Ishikawa (cell line): Measurements from ENCODE around the gene KCNG2.

Experiments
- CEBPB ChIP-seq: IDR thresholded peaks from 2 replicates; pipeline ENCODE4 v1.6.1; 2012
- CREB1 ChIP-seq: IDR thresholded peaks from 2 replicates; pipeline ENCODE4 v1.6.1; 2012; ENCODE audit warnings: low read depth
- EGR1 ChIP-seq: IDR thresholded peaks from 2 replicates; pipeline ENCODE4 v1.6.1; 2012
- EP300 ChIP-seq: IDR thresholded peaks from 2 replicates; pipeline ENCODE4 v1.6.1; 2012; ENCODE audit warnings: borderline replicate concordance
- FOXM1 ChIP-seq: IDR thresholded peaks from 2 replicates; pipeline ENCODE4 v1.6.1; 2012; ENCODE audit warnings: low read depth, borderline replicate concordance
- MAX ChIP-seq: IDR thresholded peaks from 2 replicates; pipeline ENCODE4 v1.6.1; 2012
- NFIC ChIP-seq: IDR thresholded peaks from 2 replicates; pipeline ENCODE4 v1.6.1; 2012
- RAD21 ChIP-seq: IDR thresholded peaks from 2 replicates; pipeline ENCODE4 v1.6.1; 2012; ENCODE audit warnings: low read depth
- TAF1 ChIP-seq: IDR thresholded peaks from 2 replicates; pipeline ENCODE4 v1.6.1; 2012; ENCODE audit warnings: low read depth, mild to moderate bottlenecking
- TCF12 ChIP-seq: IDR thresholded peaks from 2 replicates; pipeline ENCODE4 v1.6.1; 2012; ENCODE audit warnings: low read depth
- TEAD4 ChIP-seq: IDR thresholded peaks from 2 replicates; pipeline ENCODE4 v1.6.1; 2012
- USF1 ChIP-seq: IDR thresholded peaks from 2 replicates; pipeline ENCODE4 v1.6.1; 2012
- YY1 ChIP-seq: IDR thresholded peaks from 2 replicates; pipeline ENCODE4 v1.6.1; 2012; ENCODE audit warnings: low read depth
- ZBTB7A ChIP-seq: IDR thresholded peaks from 2 replicates; pipeline ENCODE4 v1.6.1; 2012; ENCODE audit warnings: low read depth
- TF ChIP-seq, protein P1 (sequence below): IDR thresholded peaks from 2 replicates; pipeline ENCODE4 v1.6.1; 2012; ENCODE audit warnings: low read depth, mild to moderate bottlenecking

Gene KCNG2

GRCh38 chr18:79882522-79883241 lies 84.9 kb downstream of the KCNG2 start:
- TF ChIP-seq RAD21 (no peak), TEAD4 (no peak), YY1 (no peak), TAF1 (no peak)
- TF ChIP-seq, protein P1, sequence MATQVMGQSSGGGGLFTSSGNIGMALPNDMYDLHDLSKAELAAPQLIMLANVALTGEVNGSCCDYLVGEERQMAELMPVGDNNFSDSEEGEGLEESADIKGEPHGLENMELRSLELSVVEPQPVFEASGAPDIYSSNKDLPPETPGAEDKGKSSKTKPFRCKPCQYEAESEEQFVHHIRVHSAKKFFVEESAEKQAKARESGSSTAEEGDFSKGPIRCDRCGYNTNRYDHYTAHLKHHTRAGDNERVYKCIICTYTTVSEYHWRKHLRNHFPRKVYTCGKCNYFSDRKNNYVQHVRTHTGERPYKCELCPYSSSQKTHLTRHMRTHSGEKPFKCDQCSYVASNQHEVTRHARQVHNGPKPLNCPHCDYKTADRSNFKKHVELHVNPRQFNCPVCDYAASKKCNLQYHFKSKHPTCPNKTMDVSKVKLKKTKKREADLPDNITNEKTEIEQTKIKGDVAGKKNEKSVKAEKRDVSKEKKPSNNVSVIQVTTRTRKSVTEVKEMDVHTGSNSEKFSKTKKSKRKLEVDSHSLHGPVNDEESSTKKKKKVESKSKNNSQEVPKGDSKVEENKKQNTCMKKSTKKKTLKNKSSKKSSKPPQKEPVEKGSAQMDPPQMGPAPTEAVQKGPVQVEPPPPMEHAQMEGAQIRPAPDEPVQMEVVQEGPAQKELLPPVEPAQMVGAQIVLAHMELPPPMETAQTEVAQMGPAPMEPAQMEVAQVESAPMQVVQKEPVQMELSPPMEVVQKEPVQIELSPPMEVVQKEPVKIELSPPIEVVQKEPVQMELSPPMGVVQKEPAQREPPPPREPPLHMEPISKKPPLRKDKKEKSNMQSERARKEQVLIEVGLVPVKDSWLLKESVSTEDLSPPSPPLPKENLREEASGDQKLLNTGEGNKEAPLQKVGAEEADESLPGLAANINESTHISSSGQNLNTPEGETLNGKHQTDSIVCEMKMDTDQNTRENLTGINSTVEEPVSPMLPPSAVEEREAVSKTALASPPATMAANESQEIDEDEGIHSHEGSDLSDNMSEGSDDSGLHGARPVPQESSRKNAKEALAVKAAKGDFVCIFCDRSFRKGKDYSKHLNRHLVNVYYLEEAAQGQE, result no peak

GRCh38 chr18:79883461-79884293 lies 85.9 kb downstream of the KCNG2 start:
- TF ChIP-seq CEBPB (no peak), CREB1 (no peak), EP300 (no peak), EGR1 (no peak), TCF12 (no peak), TEAD4 (no peak), USF1 (no peak), FOXM1 (no peak), ZBTB7A (no peak), YY1 (no peak), NFIC (no peak), MAX (no peak), TAF1 (no peak), RAD21 (no peak)
- TF ChIP-seq, protein P1, result no peak

DNA sequence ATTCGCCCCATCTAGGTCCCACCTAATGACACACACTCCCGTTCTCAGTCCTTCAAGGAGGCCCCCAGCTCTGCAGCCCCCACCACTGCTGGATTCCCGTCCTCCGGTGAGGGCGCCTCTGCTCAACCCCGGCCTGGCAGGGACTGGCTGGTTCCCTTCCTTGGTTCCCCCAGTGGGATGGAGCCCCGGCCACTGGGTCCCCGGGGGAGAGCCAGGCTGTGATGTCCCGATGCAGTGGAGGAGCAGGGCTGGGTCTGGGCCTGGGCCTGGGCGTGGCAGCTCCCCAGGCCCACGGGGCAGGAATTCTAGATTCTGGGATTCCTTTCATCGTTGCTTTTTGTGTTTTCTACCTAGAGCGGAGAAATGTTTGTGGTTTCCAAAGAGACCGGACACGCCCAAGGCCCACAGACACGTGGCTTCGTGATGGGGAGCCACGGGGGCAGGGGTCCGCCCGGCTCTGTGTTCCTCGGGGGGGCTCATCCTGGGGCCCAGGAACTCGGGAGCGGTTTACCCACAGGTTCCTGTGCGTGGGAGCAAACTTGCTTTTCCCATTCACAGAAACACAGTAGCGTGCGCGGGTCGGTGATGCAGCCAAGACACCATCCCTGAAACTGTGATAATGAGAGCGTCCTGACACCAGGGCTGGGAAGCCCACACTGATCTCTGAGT lies 86.7 kb downstream of the KCNG2 start:
- TF ChIP-seq TCF12, result no peak
- TF ChIP-seq FOXM1, result no peak
- no peak for TF ChIP-seq NFIC
- TF ChIP-seq ZBTB7A, result no peak
- TF ChIP-seq CEBPB, result no peak
- no peak for TF ChIP-seq EGR1
- TF ChIP-seq EP300, result no peak
- no peak for TF ChIP-seq CREB1
- no peak for TF ChIP-seq YY1
- TF ChIP-seq MAX, result no peak
- no peak for TF ChIP-seq USF1
- TF ChIP-seq TAF1, result no peak
- no peak for TF ChIP-seq RAD21
- no peak for TF ChIP-seq TEAD4

DNA sequence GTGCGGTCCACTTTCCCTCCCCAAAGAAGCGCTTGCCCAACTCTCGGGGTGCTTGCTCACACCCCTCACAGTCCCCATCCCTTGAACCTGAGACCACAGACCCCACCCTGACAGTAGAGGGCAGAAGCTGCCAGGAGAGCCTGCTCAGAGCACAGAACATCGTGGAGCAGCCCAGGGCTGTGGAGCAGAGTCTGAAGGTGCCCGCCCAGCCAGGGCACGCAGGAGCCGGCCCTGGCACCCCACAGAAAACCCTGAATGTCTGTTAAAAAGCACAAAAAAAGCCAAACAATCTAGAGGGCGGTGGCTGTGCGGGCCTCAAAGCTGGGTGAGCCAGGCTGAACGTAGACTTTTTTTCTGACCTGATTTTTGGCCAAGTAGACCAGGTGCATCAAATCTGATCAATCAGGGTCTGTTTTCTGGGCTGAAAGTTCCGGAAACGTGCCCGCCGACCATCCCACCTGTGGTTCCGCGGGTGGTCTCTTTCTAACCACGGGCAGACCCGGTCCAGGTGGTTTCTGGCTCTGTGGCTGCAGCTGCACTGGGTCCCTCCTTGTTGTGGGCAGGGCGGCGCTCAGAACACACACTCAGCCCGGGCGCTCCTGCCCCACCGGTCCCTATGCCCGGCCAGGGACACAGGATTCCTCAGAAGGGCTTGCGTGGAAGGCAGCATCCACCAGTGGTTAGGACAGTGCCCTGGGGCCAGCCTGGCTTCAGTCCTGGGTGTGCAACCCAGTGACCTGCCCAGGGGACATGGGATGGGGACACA lies 87.4 kb downstream of the KCNG2 start:
- TF ChIP-seq RAD21, result peak; percentile 39; the same call in 1 of the 2 replicates
- no peak for TF ChIP-seq EP300
